A549 (cell line): ENCODE results near the gene BZW2. TPM values are rescaled to one million over a fixed set of nuclear protein-coding genes. Genes with fewer than 3 reads are reported as not detected.

Experiments used
- ATAC-seq, 2 experiments: fragments of 200-7000 bp in 1 of 2; fragments of >200 bp in 1 of 2; cut with Nextera tagmentation in 1 of 2; cut with Tn5 transposase in 1 of 2; 3 replicates each; pipeline versions ENCODE4 v1.8.0 to v1.9.1; 2018 to 2020; ENCODE audit warnings: mild to moderate bottlenecking in 1 of 2, moderate library complexity in 1 of 2
- CTCF ChIA-PET: fragments of 300-600 bp; sonication (Branson Sonifier 250); formaldehyde crosslinking; extraction: SDS; loops from one replicate; lab custom pipeline; 2021; ENCODE audit warnings: antibody characterized with exemption, inconsistent platforms; lab: Yijun Ruan, JAX
- POLR2A ChIA-PET: fragments of 350-600 bp; formaldehyde crosslinking; extraction: SDS; loops from one replicate; lab custom pipeline; 2021; ENCODE audit warnings: antibody characterized with exemption, inconsistent platforms; lab: Yijun Ruan, JAX
- DNase-seq, 2 experiments: peaks; one replicate each; pipeline versions ENCODE4 v3.0.0 to v3.0.0-alpha.2; 2011 to 2016; ENCODE audit warnings: low read depth in 1 of 2, low spot score in 1 of 2
- FAIRE-seq: peaks from 2 replicates; lab custom pipeline; 2011; peaks lifted over from hg19 to GRCh38; lab: Jason Lieb, UNC
- H3K27ac ChIP-seq, 2 experiments: fragments of >200 bp; sonication (Bioruptor Twin); formaldehyde crosslinking; 3 replicates each; pipeline ENCODE4 v1.5.1; 2016 to 2017
- H3K4me1 ChIP-seq: fragments of >200 bp; sonication (Bioruptor Twin); formaldehyde crosslinking; 3 replicates; pipeline ENCODE4 v1.6.1; 2016
- H3K4me2 ChIP-seq: fragments of >200 bp; sonication (Bioruptor Twin); formaldehyde crosslinking; 3 replicates; pipeline ENCODE4 v1.6.1; 2016
- H3K4me3 ChIP-seq: fragments of >200 bp; sonication (Bioruptor Twin); formaldehyde crosslinking; 3 replicates; pipeline ENCODE4 v1.5.1; 2016
- H3K9me3 ChIP-seq: fragments of >200 bp; sonication (Bioruptor Twin); formaldehyde crosslinking; 3 replicates; pipeline ENCODE4 v1.6.1; 2016
- BHLHE40 ChIP-seq: IDR thresholded peaks from 2 replicates; pipeline ENCODE4 v1.6.1; 2012; ENCODE audit warnings: low read depth, low read length, inconsistent platforms
- CBX8 ChIP-seq: fragments of 200-600 bp; sonication (generic); IDR thresholded peaks from 2 replicates; pipeline ENCODE4 v1.6.1; 2016
- CHD4 ChIP-seq: fragments of 200-600 bp; sonication (generic); IDR thresholded peaks from 2 replicates; pipeline ENCODE4 v1.6.1; 2016; ENCODE audit warnings: antibody characterized with exemption, mild to moderate bottlenecking, borderline replicate concordance
- EHMT2 ChIP-seq: fragments of 200-600 bp; sonication (generic); IDR thresholded peaks from 2 replicates; pipeline ENCODE4 v1.6.1; 2016; ENCODE audit warnings: antibody characterized with exemption, low read depth, mild to moderate bottlenecking, moderate library complexity
- EP300 ChIP-seq, 2 experiments: fragments of >200 bp; sonication (Bioruptor Twin); formaldehyde crosslinking; IDR thresholded peaks; 2 replicates in 1 of 2; 3 replicates in 1 of 2; pipeline ENCODE4 v1.6.1; 2016 to 2017
- ESRRA ChIP-seq: fragments of 150-350 bp; IDR thresholded peaks from 2 replicates; pipeline ENCODE4 v1.6.1; 2014; ENCODE audit warnings: mild to moderate bottlenecking, low read length, borderline replicate concordance
- FOSB ChIP-seq: fragments of 250-450 bp; sonication (Bioruptor Pico); IDR thresholded peaks from 2 replicates; pipeline ENCODE4 v1.5.0; 2020; ENCODE audit warnings: mild to moderate bottlenecking, moderate library complexity
- GATA3 ChIP-seq: IDR thresholded peaks from 2 replicates; pipeline ENCODE4 v1.6.1; 2012; ENCODE audit warnings: borderline replicate concordance
- HDAC2 ChIP-seq: fragments of 200-600 bp; sonication (generic); IDR thresholded peaks from 2 replicates; pipeline ENCODE4 v1.6.1; 2016
- HEYL ChIP-seq: fragments of 250-450 bp; sonication (Bioruptor Pico); IDR thresholded peaks from 2 replicates; pipeline ENCODE4 v1.8.0; 2021; ENCODE audit warnings: mild to moderate bottlenecking, moderate library complexity
- JUN ChIP-seq, 2 experiments: fragments of >200 bp; sonication (Bioruptor Twin); formaldehyde crosslinking; IDR thresholded peaks; 2 replicates in 1 of 2; 3 replicates in 1 of 2; pipeline ENCODE4 v1.6.1; 2016 to 2017
- KDM1A ChIP-seq: fragments of 200-600 bp; sonication (generic); IDR thresholded peaks from 2 replicates; pipeline ENCODE4 v1.6.1; 2016; ENCODE audit warnings: low read depth, mild to moderate bottlenecking
- MAFK ChIP-seq: fragments of 450-650 bp; IDR thresholded peaks from 2 replicates; pipeline ENCODE4 v1.6.1; 2014; ENCODE audit not compliant: partially characterized antibody
- MAZ ChIP-seq: fragments of 150-350 bp; IDR thresholded peaks from 2 replicates; pipeline ENCODE4 v1.6.1; 2014; ENCODE audit warnings: antibody characterized with exemption, low read depth, low read length, borderline replicate concordance
- MYC ChIP-seq: IDR thresholded peaks from 2 replicates; pipeline ENCODE4 v1.6.1; 2012; ENCODE audit warnings: mild to moderate bottlenecking, inconsistent platforms, low read length, improper control_type of control experiment, borderline replicate concordance
- NPAS2 ChIP-seq: fragments of 250-450 bp; sonication (Bioruptor Pico); IDR thresholded peaks from 2 replicates; pipeline ENCODE4 v1.8.0; 2022; ENCODE audit warnings: mild to moderate bottlenecking, moderate library complexity, borderline replicate concordance
- POLR2A ChIP-seq: IDR thresholded peaks from 2 replicates; pipeline ENCODE4 v1.6.1; 2012; ENCODE audit warnings: mild to moderate bottlenecking, low read length
- POLR2AphosphoS2 ChIP-seq: conservative IDR thresholded peaks from 2 replicates; pipeline ENCODE4 v1.6.1; 2012; ENCODE audit warnings: low read length, improper control_type of control experiment, inconsistent platforms
- RCOR1 ChIP-seq: fragments of 150-350 bp; IDR thresholded peaks from 2 replicates; pipeline ENCODE4 v1.6.1; 2014; ENCODE audit warnings: antibody characterized with exemption, low read length, low read depth
- RFX5 ChIP-seq: fragments of 450-650 bp; IDR thresholded peaks from 2 replicates; pipeline ENCODE4 v1.7.1; 2014; ENCODE audit warnings: antibody characterized with exemption, mild to moderate bottlenecking, moderate library complexity
- RNF2 ChIP-seq: fragments of 200-600 bp; sonication (generic); IDR thresholded peaks from 2 replicates; pipeline ENCODE4 v1.6.1; 2016; ENCODE audit warnings: low read depth, mild to moderate bottlenecking, antibody characterized with exemption, moderate library complexity, borderline replicate concordance
- SMC3 ChIP-seq: fragments of >200 bp; sonication (Bioruptor Twin); formaldehyde crosslinking; IDR thresholded peaks from 3 replicates; pipeline ENCODE4 v1.6.1; 2018; ENCODE audit warnings: inconsistent platforms
- SREBF2 ChIP-seq: fragments of 450-650 bp; IDR thresholded peaks from 2 replicates; pipeline ENCODE4 v1.6.1; 2014; ENCODE audit warnings: mild to moderate bottlenecking, moderate library complexity
- TFCP2L1 ChIP-seq: fragments of 250-450 bp; sonication (Bioruptor Pico); IDR thresholded peaks from 2 replicates; pipeline ENCODE4 v1.5.0; 2021; ENCODE audit warnings: mild to moderate bottlenecking
- TP53 ChIP-seq: fragments of 250-450 bp; sonication (Bioruptor Pico); IDR thresholded peaks from 2 replicates; pipeline ENCODE4 v1.5.0; 2021; ENCODE audit warnings: mild to moderate bottlenecking, moderate library complexity
- WGBS: methylation state at CpG from one replicate; pipeline ENCODE4 v1.1.6; 2017; ENCODE audit errors: missing lambda C conversion rate; 5-methylcytosine and 5-hydroxymethylcytosine counted together
- polyA plus RNA-seq, 4 experiments: library from polyadenylated mRNA; depleted of rRNA in 3 of 4; stranded (reverse); fragments of >200 nt; fragmentation: RNase III in 1 of 4; extraction: RNeasy Plus Mini Kit Qiagen cat#74134 plus additional on column Dnase treatment in 1 of 4; gene quantifications; 2 replicates in 3 of 4; 3 replicates in 1 of 4; pipeline ENCODE4 v1.2.3, GENCODE V29; 2011 to 2017
- TF ChIP-seq, protein P1 (sequence below): fragments of >200 bp; sonication (Bioruptor Twin); formaldehyde crosslinking; IDR thresholded peaks from 3 replicates; pipeline ENCODE4 v1.5.1; 2016
- TF ChIP-seq, protein P2 (sequence below): fragments of 200-600 bp; sonication (generic); IDR thresholded peaks from 2 replicates; pipeline ENCODE4 v1.6.1; 2016; ENCODE audit warnings: antibody characterized with exemption, mild to moderate bottlenecking, moderate library complexity

BZW2 gene
- polyA plus RNA-seq, 2 of the 4 experiments (the other 2 are of a cell fraction) = 72.4 to 101 TPM

DNA sequence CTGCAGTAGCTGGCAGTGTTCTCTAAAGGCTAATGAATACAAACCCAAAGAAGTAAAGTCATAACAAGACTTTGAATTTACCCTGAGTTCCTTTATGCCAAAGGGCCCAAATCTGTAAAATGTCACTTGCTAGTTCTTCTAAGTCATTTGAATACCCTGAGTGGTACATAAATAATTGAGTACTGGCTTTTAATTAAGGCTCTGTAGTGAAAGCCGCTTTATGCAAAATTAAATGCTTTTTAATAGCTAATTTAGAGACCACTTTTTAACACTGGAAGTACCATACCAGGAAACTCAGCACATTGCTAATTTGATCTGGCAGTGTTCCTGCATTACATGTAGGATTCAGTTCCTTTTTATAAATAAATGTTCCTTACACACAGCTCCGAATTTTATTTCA, 83.6 kb downstream of the BZW2 start (continued):
- TF ChIP-seq, protein P1, sequence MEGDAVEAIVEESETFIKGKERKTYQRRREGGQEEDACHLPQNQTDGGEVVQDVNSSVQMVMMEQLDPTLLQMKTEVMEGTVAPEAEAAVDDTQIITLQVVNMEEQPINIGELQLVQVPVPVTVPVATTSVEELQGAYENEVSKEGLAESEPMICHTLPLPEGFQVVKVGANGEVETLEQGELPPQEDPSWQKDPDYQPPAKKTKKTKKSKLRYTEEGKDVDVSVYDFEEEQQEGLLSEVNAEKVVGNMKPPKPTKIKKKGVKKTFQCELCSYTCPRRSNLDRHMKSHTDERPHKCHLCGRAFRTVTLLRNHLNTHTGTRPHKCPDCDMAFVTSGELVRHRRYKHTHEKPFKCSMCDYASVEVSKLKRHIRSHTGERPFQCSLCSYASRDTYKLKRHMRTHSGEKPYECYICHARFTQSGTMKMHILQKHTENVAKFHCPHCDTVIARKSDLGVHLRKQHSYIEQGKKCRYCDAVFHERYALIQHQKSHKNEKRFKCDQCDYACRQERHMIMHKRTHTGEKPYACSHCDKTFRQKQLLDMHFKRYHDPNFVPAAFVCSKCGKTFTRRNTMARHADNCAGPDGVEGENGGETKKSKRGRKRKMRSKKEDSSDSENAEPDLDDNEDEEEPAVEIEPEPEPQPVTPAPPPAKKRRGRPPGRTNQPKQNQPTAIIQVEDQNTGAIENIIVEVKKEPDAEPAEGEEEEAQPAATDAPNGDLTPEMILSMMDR = no peak
- TF ChIP-seq RCOR1 = no peak
- no peak for TF ChIP-seq JUN (IDR thresholded peaks at IDR 0.05)
- no peak for TF ChIP-seq MYC

DNA sequence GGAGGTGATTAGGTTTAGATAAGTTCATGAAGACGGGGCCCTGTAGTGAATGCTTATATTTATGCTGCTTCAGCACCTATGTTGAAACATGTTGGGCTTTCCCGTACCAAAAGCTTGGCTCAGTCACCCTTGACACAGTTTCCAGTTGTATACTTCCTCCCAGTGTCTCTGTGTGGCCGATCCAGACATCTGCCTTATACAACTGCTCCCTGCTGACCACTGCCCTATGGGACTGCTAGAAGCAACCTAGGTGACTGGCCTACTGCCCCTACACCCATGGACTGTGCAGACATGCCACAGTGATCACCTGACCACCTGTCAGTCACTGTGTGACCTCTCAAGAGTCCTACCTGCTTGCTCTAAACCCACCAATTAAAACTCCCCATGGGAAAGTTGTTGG, 85.0 kb downstream of the BZW2 start:
- no peak for ATAC-seq
- FAIRE-seq = no peak
- WGBS = 86% methylated on average over 3 of the region's 3 CpGs
- POLR2A ChIA-PET = no interaction called here
- CTCF ChIA-PET = no interaction called here
- Histone ChIP-seq H3K9me3 (no peaks in the 10 kb centered on the region), H3K4me1 (peaks cover 17% of the 10 kb centered on the region; the same call in 2 of the 3 replicates), H3K4me3 (no peak overlapping the region), H3K4me2 (no peak overlapping the region), H3K27ac (no peak overlapping the region)
- no peak for DNase-seq
- no peak for TF ChIP-seq KDM1A
- TF ChIP-seq MAFK = peak; percentile 2

DNA sequence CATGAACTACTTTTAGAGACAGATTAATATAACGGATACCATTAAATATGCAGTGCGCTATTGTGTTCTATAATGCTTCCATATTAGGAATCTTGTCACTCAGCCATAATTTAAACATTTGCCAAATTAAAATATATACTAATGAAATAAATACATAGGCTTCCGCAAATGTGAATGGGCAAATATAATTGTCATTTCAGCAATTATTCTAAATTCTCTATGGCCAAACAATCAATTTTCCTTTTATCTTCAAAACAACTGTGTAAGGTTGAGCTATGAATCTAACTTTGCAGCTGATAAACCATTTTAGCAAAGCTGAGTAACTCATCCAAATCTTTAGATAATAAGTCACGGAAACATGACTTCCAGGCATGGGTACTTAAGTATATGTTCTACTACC, 86.8 kb downstream of the BZW2 start:
- H3K4me1 ChIP-seq = peaks cover 10% of the 10 kb centered on the region; the same call in 2 of the 3 replicates
- FAIRE-seq (no peak), ATAC-seq (no peak)
- TF ChIP-seq GATA3 = no peak
- peak; percentile 54 for TF ChIP-seq MAFK
- no peak for TF ChIP-seq NPAS2
- TF ChIP-seq, all 56 proteins: peak for 1
- Histone ChIP-seq H3K9me3 (no peaks in the 10 kb centered on the region), H3K27ac (no peak overlapping the region), H3K4me2 (no peak overlapping the region), H3K4me3 (no peak overlapping the region)
- ChIA-PET CTCF (no interaction called here), POLR2A (no interaction called here)
- WGBS = 93% methylated on average over 4 of the region's 4 CpGs
- no peak for DNase-seq

DNA sequence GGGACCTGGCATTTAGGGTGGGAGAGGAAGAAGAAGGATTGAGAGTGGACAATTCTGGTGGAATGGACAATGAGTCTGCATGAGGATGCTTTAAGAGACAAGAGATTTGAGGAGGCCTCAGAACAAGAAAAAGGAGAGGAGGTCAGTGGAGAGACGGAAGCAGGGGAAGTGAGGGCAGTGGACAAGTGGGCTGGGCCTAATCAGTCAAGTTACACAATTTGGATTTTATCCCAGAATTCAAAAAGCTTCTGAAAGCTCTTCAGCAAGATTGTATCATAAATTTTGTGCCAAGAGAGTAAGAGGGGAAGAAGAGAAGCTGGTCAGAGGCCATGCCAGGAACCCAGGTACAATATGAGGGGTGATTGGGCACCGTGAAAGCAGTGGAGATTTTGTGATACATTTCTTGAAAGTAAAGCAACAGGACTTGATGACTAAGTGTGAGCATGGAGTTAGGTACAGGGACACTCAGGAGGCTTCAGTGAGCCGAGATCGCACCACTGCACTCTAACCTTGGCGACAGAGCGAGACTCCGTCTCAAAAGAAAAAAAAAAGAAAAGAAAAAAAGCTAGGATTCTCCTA, 88.3 kb downstream of the BZW2 start:
- ChIA-PET CTCF (no interaction called here), POLR2A (no interaction called here)
- 93% methylated on average over 7 of the region's 7 CpGs for WGBS
- Histone ChIP-seq H3K4me2 (no peak overlapping the region), H3K4me3 (no peak overlapping the region), H3K9me3 (no peaks in the 10 kb centered on the region), H3K27ac (no peak overlapping the region), H3K4me1 (peaks cover 11% of the 10 kb centered on the region; the same call in 2 of the 3 replicates)
- FAIRE-seq = no peak
- ATAC-seq = no peak
- DNase-seq = no peak
- no peak for TF ChIP-seq RFX5
- TF ChIP-seq RCOR1 = no peak
- no peak for TF ChIP-seq EHMT2
- TF ChIP-seq POLR2A = no peak
- no peak for TF ChIP-seq RNF2
- TF ChIP-seq TFCP2L1 (CRISPR knock-in tag) = no peak
- TF ChIP-seq HEYL (CRISPR knock-in tag) = no peak
- no peak for TF ChIP-seq POLR2AphosphoS2
- TF ChIP-seq CBX8 = no peak
- no peak for TF ChIP-seq FOSB (CRISPR knock-in tag)
- TF ChIP-seq TP53 (CRISPR knock-in tag) = no peak
- TF ChIP-seq SREBF2 = no peak
- no peak for TF ChIP-seq EP300 (IDR thresholded peaks at IDR 0.05)

DNA sequence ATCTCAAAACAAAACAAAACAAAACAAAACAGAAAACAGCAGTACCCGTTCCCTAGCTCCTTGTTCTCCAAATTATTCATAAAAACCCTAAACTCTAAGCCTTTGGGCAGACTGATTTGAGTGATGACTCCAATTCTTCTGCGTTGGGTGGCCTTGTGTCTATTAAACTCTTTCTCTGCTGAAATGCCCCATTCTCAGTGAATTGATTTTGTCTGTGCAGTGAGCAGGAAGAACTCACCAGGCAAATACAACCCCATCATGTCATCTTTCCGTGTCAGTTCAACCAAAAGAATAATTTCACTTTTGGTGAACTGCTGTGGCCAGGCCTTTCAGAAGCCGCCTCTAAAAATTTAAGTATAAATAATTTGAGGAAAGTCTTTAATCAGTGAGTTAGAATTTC, 89.0 kb downstream of the BZW2 start:
- ChIA-PET POLR2A (no interaction called here), CTCF (no interaction called here)
- Histone ChIP-seq H3K4me1 (peaks cover 18% of the 10 kb centered on the region; the same call in 2 of the 3 replicates), H3K4me3 (no peak overlapping the region), H3K4me2 (peak overlapping the region; percentile 42; the same call in 2 of the 3 replicates), H3K9me3 (no peaks in the 10 kb centered on the region), H3K27ac (no peak overlapping the region)
- DNase-seq (no peak), ATAC-seq (no peak), FAIRE-seq (no peak)
- WGBS = 86% methylated on average over 4 of the region's 4 CpGs
- no peak for TF ChIP-seq HEYL (CRISPR knock-in tag)
- no peak for TF ChIP-seq HDAC2
- TF ChIP-seq TP53 (CRISPR knock-in tag) = no peak
- no peak for TF ChIP-seq BHLHE40
- no peak for TF ChIP-seq MAZ
- TF ChIP-seq, protein P2, sequence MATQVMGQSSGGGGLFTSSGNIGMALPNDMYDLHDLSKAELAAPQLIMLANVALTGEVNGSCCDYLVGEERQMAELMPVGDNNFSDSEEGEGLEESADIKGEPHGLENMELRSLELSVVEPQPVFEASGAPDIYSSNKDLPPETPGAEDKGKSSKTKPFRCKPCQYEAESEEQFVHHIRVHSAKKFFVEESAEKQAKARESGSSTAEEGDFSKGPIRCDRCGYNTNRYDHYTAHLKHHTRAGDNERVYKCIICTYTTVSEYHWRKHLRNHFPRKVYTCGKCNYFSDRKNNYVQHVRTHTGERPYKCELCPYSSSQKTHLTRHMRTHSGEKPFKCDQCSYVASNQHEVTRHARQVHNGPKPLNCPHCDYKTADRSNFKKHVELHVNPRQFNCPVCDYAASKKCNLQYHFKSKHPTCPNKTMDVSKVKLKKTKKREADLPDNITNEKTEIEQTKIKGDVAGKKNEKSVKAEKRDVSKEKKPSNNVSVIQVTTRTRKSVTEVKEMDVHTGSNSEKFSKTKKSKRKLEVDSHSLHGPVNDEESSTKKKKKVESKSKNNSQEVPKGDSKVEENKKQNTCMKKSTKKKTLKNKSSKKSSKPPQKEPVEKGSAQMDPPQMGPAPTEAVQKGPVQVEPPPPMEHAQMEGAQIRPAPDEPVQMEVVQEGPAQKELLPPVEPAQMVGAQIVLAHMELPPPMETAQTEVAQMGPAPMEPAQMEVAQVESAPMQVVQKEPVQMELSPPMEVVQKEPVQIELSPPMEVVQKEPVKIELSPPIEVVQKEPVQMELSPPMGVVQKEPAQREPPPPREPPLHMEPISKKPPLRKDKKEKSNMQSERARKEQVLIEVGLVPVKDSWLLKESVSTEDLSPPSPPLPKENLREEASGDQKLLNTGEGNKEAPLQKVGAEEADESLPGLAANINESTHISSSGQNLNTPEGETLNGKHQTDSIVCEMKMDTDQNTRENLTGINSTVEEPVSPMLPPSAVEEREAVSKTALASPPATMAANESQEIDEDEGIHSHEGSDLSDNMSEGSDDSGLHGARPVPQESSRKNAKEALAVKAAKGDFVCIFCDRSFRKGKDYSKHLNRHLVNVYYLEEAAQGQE = no peak
- TF ChIP-seq CHD4 = no peak
- TF ChIP-seq ESRRA = no peak
- no peak for TF ChIP-seq MAFK
- no peak for TF ChIP-seq FOSB (CRISPR knock-in tag)
- no peak for TF ChIP-seq KDM1A
- TF ChIP-seq SMC3 = no peak
